HepG2 (cell line): ENCODE data around the gene RHOT2. TPM values are rescaled to one million over a fixed set of nuclear protein-coding genes. Genes with fewer than 3 reads are reported as not detected.

Experiments
- FOXO1 ChIP-seq: sonication (generic); formaldehyde crosslinking; IDR thresholded peaks from 2 replicates; pipeline ENCODE4 v1.4.0; 2020; ENCODE audit warnings: missing genetic modification reagents
- GATAD1 ChIP-seq: IDR thresholded peaks from 2 replicates; pipeline ENCODE4 v1.6.1; 2016; ENCODE audit warnings: missing genetic modification reagents, missing compliant biosample characterization
- HNRNPL ChIP-seq: fragments of 200-400 bp; formaldehyde crosslinking; IDR thresholded peaks from 2 replicates; pipeline ENCODE4 v1.6.1; 2017; ENCODE audit warnings: mild to moderate bottlenecking, low read depth, low read length
- HOXA3 ChIP-seq: sonication (generic); formaldehyde crosslinking; IDR thresholded peaks from 2 replicates; pipeline ENCODE4 v1.5.0; 2020; ENCODE audit warnings: missing genetic modification reagents
- NR2F1 ChIP-seq, 2 experiments: fragments of 450-650 bp in 1 of 2; formaldehyde crosslinking in 1 of 2; IDR thresholded peaks; 2 replicates each; pipeline versions ENCODE4 v1.5.0 to v1.6.1; 2016 to 2020; ENCODE audit warnings: mild to moderate bottlenecking in 1 of 2, missing compliant biosample characterization in 1 of 2, missing genetic modification reagents in 1 of 2, moderate library complexity in 1 of 2
- TAF1 ChIP-seq: sonication (generic); formaldehyde crosslinking; IDR thresholded peaks from 2 replicates; pipeline ENCODE4 v1.4.0; 2020; ENCODE audit warnings: missing genetic modification reagents
- TCF12 ChIP-seq, 2 experiments: fragments of 450-650 bp in 1 of 2; sonication (generic) in 1 of 2; formaldehyde crosslinking in 1 of 2; IDR thresholded peaks; 2 replicates each; pipeline versions ENCODE4 v1.6.1 to v1.8.0; 2017 to 2022; ENCODE audit warnings: antibody characterized with exemption in 1 of 2, mild to moderate bottlenecking in 1 of 2, missing genetic modification reagents in 1 of 2, moderate library complexity in 1 of 2
- ZBTB7A ChIP-seq: sonication (generic); formaldehyde crosslinking; IDR thresholded peaks from 2 replicates; pipeline ENCODE4 v1.8.0; 2022; ENCODE audit warnings: mild to moderate bottlenecking, missing genetic modification reagents
- ZNF143 ChIP-seq: sonication (generic); formaldehyde crosslinking; IDR thresholded peaks from 2 replicates; pipeline ENCODE4 v1.4.0; 2020; ENCODE audit warnings: missing genetic modification reagents
- ZNF530 ChIP-seq: sonication (generic); formaldehyde crosslinking; IDR thresholded peaks from 2 replicates; pipeline ENCODE4 v1.5.0; 2020; ENCODE audit warnings: low read depth, mild to moderate bottlenecking, missing genetic modification reagents
- ZNF724P ChIP-seq: sonication (generic); formaldehyde crosslinking; IDR thresholded peaks from 2 replicates; pipeline ENCODE4 v1.8.0; 2022; ENCODE audit warnings: missing genetic modification reagents, borderline replicate concordance
- ZNF766 ChIP-seq: sonication (generic); formaldehyde crosslinking; IDR thresholded peaks from 2 replicates; pipeline ENCODE4 v1.5.0; 2020; ENCODE audit warnings: missing genetic modification reagents, borderline replicate concordance
- polyA plus RNA-seq, 8 experiments: library from polyadenylated mRNA; depleted of rRNA in 3 of 8; stranded (reverse) in 7 of 8; unstranded in 1 of 8; fragments of >200 nt; fragmentation: Illumina TruSeq in 4 of 8; extraction: Trizol in 4 of 8; gene quantifications; 2 replicates each; pipeline versions ENCODE4 v1.2.1 to v1.2.3, GENCODE V29; 2011 to 2016; ENCODE audit warnings: low read depth in 4 of 8, missing spikeins in 1 of 8, mixed read lengths in 1 of 8; ENCODE audit not compliant: insufficient read depth in 1 of 8
- total RNA-seq, 5 experiments: library from RNA; depleted of rRNA; stranded (reverse); fragments of >200 nt; fragmentation: Illumina TruSeq; extraction: Trizol; gene quantifications; 2 replicates each; pipeline ENCODE4 v1.2.3, GENCODE V29; 2016; ENCODE audit warnings: low read depth in 1 of 5
- TF ChIP-seq, protein P1 (sequence below): sonication (generic); formaldehyde crosslinking; IDR thresholded peaks from one replicate; pipeline ENCODE4 v1.5.1; 2020; ENCODE audit warnings: mild to moderate bottlenecking, missing genetic modification reagents; ENCODE audit errors: not compliant biosample characterization
- TF ChIP-seq, protein P2 (sequence below): sonication (generic); formaldehyde crosslinking; IDR thresholded peaks from 2 replicates; pipeline ENCODE4 v1.8.0; 2022; ENCODE audit warnings: mild to moderate bottlenecking, missing genetic modification reagents, borderline replicate concordance
- TF ChIP-seq, protein P3 (sequence below): fragments of 450-650 bp; IDR thresholded peaks from 2 replicates; pipeline ENCODE4 v1.6.1; 2017
- TF ChIP-seq, protein P4 (sequence below): IDR thresholded peaks from 2 replicates; pipeline ENCODE4 v1.6.1; 2016; ENCODE audit warnings: mild to moderate bottlenecking, missing biosample characterization, missing genetic modification reagents

The RHOT2 gene
- total and polyA plus RNA-seq, 2 of the 13 experiments (the other 11 are each of a cell fraction or from before 2014, with no cell fraction given), result 63.6 to 76.9 TPM

DNA sequence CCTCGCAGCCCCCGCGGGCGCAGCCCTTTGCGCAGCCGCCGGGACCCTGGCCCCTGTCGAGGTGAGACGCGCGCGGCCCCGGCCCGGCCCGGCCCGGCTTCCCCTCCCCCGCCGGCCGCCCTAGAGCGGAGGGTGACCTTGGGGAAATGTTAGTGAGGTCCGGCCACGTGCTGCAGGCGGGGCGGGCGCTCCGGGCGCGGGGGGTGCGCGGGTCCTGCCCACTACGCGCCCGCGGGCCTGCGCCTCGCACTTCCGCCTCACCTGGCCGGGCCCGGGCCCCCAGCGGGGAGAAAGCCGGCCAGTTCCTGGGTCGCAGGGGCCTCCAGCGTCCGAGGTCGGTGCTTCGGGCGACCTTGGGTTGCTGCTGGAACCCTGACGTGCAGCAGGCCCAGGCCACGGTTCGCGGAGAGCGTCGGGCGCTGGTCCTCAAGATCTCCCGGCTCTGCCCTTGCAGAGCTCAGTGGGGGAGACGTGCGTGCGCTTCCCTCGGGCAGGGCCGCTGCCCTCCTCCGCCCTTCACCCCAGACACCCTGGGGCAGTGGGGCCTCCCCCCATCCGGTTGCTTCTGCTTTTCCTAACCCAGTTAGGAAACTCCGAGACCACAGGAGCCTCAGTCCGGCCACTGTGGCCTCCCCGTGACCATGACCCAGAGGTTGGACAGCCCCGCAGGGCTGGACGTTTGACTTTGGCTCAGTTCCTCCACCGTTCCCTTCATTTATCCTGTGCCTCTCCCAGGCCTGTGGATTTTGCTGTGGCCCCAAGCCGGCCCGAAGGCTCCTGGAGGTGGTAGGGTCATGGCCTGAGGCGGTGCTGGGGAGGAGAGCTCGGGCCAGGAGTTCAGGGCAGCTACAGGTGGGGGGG lies 25.5 kb upstream of the RHOT2 start (continued):
- TF ChIP-seq, protein P1, sequence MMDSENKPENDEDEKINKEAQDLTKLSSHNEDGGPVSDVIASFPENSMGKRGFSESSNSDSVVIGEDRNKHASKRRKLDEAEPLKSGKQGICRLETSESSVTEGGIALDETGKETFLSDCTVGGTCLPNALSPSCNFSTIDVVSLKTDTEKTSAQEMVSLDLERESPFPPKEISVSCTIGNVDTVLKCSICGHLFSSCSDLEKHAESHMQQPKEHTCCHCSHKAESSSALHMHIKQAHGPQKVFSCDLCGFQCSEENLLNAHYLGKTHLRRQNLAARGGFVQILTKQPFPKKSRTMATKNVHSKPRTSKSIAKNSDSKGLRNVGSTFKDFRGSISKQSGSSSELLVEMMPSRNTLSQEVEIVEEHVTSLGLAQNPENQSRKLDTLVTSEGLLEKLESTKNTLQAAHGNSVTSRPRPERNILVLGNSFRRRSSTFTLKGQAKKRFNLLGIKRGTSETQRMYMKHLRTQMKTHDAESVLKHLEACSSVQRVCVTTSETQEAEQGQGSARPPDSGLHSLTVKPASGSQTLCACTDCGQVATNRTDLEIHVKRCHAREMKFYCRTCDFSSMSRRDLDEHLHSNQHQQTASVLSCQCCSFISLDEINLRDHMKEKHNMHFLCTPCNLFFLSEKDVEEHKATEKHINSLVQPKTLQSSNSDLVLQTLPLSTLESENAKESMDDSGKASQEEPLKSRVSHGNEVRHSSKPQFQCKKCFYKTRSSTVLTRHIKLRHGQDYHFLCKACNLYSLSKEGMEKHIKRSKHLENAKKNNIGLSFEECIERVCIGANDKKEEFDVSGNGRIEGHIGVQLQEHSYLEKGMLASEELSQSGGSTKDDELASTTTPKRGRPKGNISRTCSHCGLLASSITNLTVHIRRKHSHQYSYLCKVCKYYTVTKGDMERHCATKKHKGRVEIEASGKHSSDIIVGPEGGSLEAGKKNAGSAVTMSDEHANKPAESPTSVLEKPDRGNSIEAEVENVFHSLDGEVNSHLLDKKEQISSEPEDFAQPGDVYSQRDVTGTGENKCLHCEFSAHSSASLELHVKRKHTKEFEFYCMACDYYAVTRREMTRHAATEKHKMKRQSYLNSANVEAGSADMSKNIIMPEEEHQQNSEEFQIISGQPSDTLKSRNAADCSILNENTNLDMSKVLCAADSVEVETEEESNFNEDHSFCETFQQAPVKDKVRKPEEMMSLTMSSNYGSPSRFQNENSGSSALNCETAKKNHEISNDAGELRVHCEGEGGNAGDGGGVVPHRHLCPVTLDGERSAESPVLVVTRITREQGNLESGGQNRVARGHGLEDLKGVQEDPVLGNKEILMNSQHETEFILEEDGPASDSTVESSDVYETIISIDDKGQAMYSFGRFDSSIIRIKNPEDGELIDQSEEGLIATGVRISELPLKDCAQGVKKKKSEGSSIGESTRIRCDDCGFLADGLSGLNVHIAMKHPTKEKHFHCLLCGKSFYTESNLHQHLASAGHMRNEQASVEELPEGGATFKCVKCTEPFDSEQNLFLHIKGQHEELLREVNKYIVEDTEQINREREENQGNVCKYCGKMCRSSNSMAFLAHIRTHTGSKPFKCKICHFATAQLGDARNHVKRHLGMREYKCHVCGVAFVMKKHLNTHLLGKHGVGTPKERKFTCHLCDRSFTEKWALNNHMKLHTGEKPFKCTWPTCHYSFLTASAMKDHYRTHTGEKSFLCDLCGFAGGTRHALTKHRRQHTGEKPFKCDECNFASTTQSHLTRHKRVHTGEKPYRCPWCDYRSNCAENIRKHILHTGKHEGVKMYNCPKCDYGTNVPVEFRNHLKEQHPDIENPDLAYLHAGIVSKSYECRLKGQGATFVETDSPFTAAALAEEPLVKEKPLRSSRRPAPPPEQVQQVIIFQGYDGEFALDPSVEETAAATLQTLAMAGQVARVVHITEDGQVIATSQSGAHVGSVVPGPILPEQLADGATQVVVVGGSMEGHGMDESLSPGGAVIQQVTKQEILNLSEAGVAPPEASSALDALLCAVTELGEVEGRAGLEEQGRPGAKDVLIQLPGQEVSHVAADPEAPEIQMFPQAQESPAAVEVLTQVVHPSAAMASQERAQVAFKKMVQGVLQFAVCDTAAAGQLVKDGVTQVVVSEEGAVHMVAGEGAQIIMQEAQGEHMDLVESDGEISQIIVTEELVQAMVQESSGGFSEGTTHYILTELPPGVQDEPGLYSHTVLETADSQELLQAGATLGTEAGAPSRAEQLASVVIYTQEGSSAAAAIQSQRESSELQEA, result peak; percentile 62
- TF ChIP-seq, protein P2, sequence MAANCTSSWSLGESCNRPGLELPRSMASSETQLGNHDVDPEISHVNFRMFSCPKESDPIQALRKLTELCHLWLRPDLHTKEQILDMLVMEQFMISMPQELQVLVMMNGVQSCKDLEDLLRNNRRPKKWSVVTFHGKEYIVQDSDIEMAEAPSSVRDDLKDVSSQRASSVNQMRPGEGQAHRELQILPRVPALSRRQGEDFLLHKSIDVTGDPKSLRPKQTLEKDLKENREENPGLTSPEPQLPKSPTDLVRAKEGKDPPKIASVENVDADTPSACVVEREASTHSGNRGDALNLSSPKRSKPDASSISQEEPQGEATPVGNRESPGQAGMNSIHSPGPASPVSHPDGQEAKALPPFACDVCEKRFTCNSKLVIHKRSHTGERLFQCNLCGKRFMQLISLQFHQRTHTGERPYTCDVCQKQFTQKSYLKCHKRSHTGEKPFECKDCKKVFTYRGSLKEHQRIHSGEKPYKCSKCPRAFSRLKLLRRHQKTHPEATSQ (CRISPR knock-in tag), result peak; percentile 70; the same call in 1 of the 2 replicates
- TF ChIP-seq ZNF530, result 0 out of 2 replicates have a peak, but pooled peaks have one; percentile 58
- TF ChIP-seq HOXA3 (CRISPR knock-in tag), result peak; percentile 73
- TF ChIP-seq ZNF143 (CRISPR knock-in tag), result 0 out of 2 replicates have a peak, but pooled peaks have one; percentile 13
- TF ChIP-seq, protein P3, sequence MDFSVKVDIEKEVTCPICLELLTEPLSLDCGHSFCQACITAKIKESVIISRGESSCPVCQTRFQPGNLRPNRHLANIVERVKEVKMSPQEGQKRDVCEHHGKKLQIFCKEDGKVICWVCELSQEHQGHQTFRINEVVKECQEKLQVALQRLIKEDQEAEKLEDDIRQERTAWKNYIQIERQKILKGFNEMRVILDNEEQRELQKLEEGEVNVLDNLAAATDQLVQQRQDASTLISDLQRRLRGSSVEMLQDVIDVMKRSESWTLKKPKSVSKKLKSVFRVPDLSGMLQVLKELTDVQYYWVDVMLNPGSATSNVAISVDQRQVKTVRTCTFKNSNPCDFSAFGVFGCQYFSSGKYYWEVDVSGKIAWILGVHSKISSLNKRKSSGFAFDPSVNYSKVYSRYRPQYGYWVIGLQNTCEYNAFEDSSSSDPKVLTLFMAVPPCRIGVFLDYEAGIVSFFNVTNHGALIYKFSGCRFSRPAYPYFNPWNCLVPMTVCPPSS, result no peak
- TF ChIP-seq, protein P4, sequence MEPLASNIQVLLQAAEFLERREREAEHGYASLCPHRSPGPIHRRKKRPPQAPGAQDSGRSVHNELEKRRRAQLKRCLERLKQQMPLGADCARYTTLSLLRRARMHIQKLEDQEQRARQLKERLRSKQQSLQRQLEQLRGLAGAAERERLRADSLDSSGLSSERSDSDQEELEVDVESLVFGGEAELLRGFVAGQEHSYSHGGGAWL (CRISPR knock-in tag), result peak; percentile 79
- 0 out of 2 replicates have a peak, but pooled peaks have one; percentile 26 for TF ChIP-seq HNRNPL
- peak; percentile 25; the same call in 1 of the 2 replicates for TF ChIP-seq ZBTB7A
- no peak for TF ChIP-seq TCF12 (IDR thresholded peaks at IDR 0.05)
- TF ChIP-seq TCF12 (CRISPR knock-in tag; IDR thresholded peaks at IDR 0.05), result 0 out of 2 replicates have a peak, but pooled peaks have one; percentile 40
- 0 out of 2 replicates have a peak, but pooled peaks have one; percentile 50 for TF ChIP-seq ZNF766
- TF ChIP-seq NR2F1 (CRISPR knock-in tag; IDR thresholded peaks at IDR 0.05), result peak in 1 of 2 experiments; percentile 19; a peak in 2 of 4 replicates
- no peak for TF ChIP-seq FOXO1 (CRISPR knock-in tag)
- peak; percentile 53; the same call in 1 of the 2 replicates for TF ChIP-seq TAF1
- peak; percentile 95 for TF ChIP-seq ZNF724P (CRISPR knock-in tag)
- TF ChIP-seq GATAD1 (CRISPR knock-in tag), result 0 out of 2 replicates have a peak, but pooled peaks have one; percentile 12
